Activated T-cell treated with anti-CD3 and anti-CD28 coated beads for 1 hour (primary cell): ENCODE data around the gene SLC49A4.

Experiments
- DNase-seq: peaks from one replicate; pipeline ENCODE4 v3.0.0-alpha.2; 2020; ENCODE audit warnings: low read depth

Gene SLC49A4

GRCh38 chr3:122929188-122930062 lies 134.6 kb downstream of the SLC49A4 start:
- no peak for DNase-seq

GRCh38 chr3:122930063-122930997 lies 135.5 kb downstream of the SLC49A4 start:
- DNase-seq: no peak
